Common myeloid progenitor, CD34-positive (primary cell): ENCODE results near the gene LTBP1.

Experiments
- CTCF ChIA-PET: fragments of 350-600 bp; sonication (Branson Sonifier 250); formaldehyde crosslinking; loops from one replicate; lab custom pipeline; 2021; ENCODE audit warnings: antibody characterized with exemption; lab: Charles Lee
- POLR2A ChIA-PET: fragments of 350-600 bp; sonication (Branson Sonifier 250); formaldehyde crosslinking; loops from one replicate; lab custom pipeline; 2021; ENCODE audit warnings: antibody characterized with exemption; lab: Charles Lee
- DNase-seq, 3 donors: peaks; one replicate each; pipeline versions ENCODE4 v3.0.0 to v3.0.0-alpha.2; 2013
- H3K27ac ChIP-seq, 2 experiments: 1 replicate in 1 of 2; 2 replicates in 1 of 2; pipeline ENCODE4 v1.7.0; 2013; ENCODE audit warnings: inconsistent platforms in 2 of 2, low read length in 2 of 2, mild to moderate bottlenecking in 2 of 2, low read depth in 1 of 2, moderate library complexity in 1 of 2; ENCODE audit not compliant: severe bottlenecking in 2 of 2, insufficient read depth in 1 of 2, poor library complexity in 1 of 2
- H3K27me3 ChIP-seq, 5 experiments: replicated peaks in 2 of 5; 1 replicate in 3 of 5; 2 replicates in 2 of 5; pipeline versions ENCODE4 v1.6.1 to v1.7.0; 2013; ENCODE audit warnings: low read length in 4 of 5, mild to moderate bottlenecking in 2 of 5, moderate library complexity in 2 of 5, inconsistent platforms in 1 of 5; ENCODE audit not compliant: insufficient read depth in 5 of 5, control insufficient read depth in 4 of 5
- H3K36me3 ChIP-seq, 4 experiments: 1 replicate in 2 of 4; 2 replicates in 2 of 4; pipeline versions ENCODE4 v1.6.1 to v1.7.0; 2013; ENCODE audit warnings: low read length in 3 of 4, control low read depth in 1 of 4, mild to moderate bottlenecking in 1 of 4; ENCODE audit not compliant: control insufficient read depth in 4 of 4, insufficient read depth in 4 of 4
- H3K4me1 ChIP-seq, 4 experiments: 1 replicate in 3 of 4; 2 replicates in 1 of 4; pipeline versions ENCODE4 v1.6.1 to v1.7.1; 2013; ENCODE audit warnings: low read length in 3 of 4, mild to moderate bottlenecking in 3 of 4, control low read depth in 1 of 4, inconsistent platforms in 1 of 4, moderate library complexity in 1 of 4; ENCODE audit not compliant: control insufficient read depth in 4 of 4, insufficient read depth in 4 of 4; ENCODE audit errors: control extremely low read depth in 1 of 4
- H3K4me3 ChIP-seq, 7 experiments: 1 replicate in 4 of 7; 2 replicates in 3 of 7; pipeline versions ENCODE4 v1.5.1 to v1.7.0; 2013; ENCODE audit warnings: mild to moderate bottlenecking in 7 of 7, low read length in 6 of 7, moderate library complexity in 6 of 7, inconsistent platforms in 2 of 7, low read depth in 2 of 7, control low read depth in 1 of 7; ENCODE audit not compliant: insufficient read depth in 4 of 7, control insufficient read depth in 1 of 7; ENCODE audit errors: extremely low read depth in 1 of 7
- H3K9me3 ChIP-seq, 5 experiments: 1 replicate in 4 of 5; 2 replicates in 1 of 5; pipeline versions ENCODE4 v1.6.1 to v1.7.1; 2013; ENCODE audit warnings: low read length in 4 of 5, mild to moderate bottlenecking in 2 of 5, inconsistent platforms in 1 of 5, low read depth in 1 of 5, moderate library complexity in 1 of 5; ENCODE audit not compliant: control insufficient read depth in 4 of 5, insufficient read depth in 2 of 5; ENCODE audit errors: control extremely low read depth in 1 of 5
- WGBS: methylation state at CpG from one replicate; pipeline ENCODE4 v1.1.5; 2013; ENCODE audit not compliant: insufficient coverage; 5-methylcytosine and 5-hydroxymethylcytosine counted together

LTBP1 gene

DNA sequence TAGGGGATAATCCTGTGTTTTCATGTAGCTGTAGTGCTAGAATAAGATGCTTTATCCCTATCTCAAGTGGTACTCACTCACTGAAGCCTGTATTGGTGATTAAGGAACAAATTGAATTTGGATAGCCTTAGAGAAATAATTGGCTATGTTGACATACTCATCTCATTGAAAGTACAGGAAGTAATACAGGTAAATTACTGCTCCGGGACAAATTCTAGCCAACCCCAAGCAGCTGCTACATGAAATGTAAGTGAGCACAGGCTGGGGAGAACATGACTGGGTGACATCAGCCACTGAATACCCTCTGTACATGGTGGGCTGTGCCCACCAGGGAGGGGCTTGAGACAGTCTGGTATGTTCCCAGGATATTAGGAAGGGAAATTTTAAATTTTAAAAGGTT lies 341.3 kb downstream of the LTBP1 start:
- no peaks in the 10 kb centered on the region for H3K27me3 ChIP-seq
- H3K36me3 ChIP-seq = no peaks in the 10 kb centered on the region
- no peak for DNase-seq
- H3K4me1 ChIP-seq = no peaks in the 10 kb centered on the region
- no peak overlapping the region for H3K27ac ChIP-seq
- ChIA-PET POLR2A (no interaction called here), CTCF (no interaction called here)
- no peaks in the 10 kb centered on the region for H3K9me3 ChIP-seq
- 100% methylated on average over 1 of the region's 1 CpG for WGBS
- H3K4me3 ChIP-seq = no peak overlapping the region

DNA sequence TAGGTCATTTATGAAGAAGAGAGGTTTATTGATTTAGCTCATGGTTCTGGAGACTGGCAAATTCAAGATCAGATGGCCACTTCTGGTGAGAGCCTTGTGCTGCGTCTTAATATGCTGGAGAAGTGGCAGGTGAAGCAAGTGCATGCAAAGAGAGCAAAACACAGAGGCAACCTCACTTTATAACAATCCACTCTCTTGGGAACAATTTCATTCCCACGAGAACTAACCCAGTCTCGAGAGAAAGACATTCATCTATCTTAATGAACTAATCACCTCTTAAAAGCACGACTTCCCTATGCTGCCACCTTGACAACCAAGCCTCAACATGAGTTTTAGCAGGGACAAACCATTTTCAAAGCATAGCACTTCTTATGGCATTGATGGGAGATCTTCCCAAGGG lies 343.2 kb downstream of the LTBP1 start:
- CTCF ChIA-PET = no interaction called here
- H3K27me3 ChIP-seq = no peaks in the 10 kb centered on the region
- H3K9me3 ChIP-seq = no peaks in the 10 kb centered on the region
- H3K27ac ChIP-seq = no peak overlapping the region
- no peak overlapping the region for H3K4me3 ChIP-seq
- 100% methylated on average over 4 of the region's 4 CpGs for WGBS
- H3K36me3 ChIP-seq = no peaks in the 10 kb centered on the region
- H3K4me1 ChIP-seq = no peaks in the 10 kb centered on the region
- no peak for DNase-seq
- POLR2A ChIA-PET = no interaction called here

DNA sequence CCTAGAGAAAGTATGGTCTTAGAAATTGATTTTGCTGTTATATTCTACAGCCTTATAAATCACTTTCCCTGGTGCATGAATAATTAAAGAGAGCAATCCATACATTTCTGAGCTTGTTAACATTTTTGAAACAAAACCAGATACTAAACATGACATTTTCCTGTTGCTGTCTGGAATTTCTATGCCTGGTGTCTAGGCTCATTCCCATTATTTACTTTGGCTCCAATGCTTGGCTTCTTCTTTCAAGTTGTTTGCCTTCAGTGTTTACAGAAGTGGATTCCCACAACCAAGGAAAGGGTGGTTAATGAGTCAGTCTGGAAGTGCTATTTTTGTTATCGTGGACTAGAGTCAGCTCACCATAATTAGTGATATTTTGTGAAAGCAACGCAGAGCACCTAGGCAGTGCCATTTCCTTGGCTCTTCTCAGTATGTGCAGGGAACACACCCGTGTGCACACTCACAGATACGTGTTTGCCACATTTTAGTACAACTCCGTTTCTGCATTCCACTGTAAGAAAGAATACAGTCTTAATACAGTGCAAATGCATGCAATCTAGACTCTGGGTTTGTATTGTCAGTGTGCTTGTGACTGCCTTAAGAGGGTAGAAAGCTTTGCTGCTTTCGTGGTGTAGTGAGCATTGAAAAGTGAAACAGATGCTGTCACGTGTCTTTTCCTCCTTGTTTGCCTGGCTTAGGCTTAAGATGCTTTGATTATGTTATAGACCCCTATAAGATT lies 344.7 kb downstream of the LTBP1 start:
- H3K27ac ChIP-seq = no peak overlapping the region
- no peaks in the 10 kb centered on the region for H3K27me3 ChIP-seq
- CTCF ChIA-PET = no interaction called here
- no peak for DNase-seq
- H3K9me3 ChIP-seq = no peaks in the 10 kb centered on the region
- no peaks in the 10 kb centered on the region for H3K36me3 ChIP-seq
- WGBS = 95% methylated on average over 7 of the region's 7 CpGs
- POLR2A ChIA-PET = no interaction called here
- no peaks in the 10 kb centered on the region for H3K4me1 ChIP-seq
- no peak overlapping the region for H3K4me3 ChIP-seq

DNA sequence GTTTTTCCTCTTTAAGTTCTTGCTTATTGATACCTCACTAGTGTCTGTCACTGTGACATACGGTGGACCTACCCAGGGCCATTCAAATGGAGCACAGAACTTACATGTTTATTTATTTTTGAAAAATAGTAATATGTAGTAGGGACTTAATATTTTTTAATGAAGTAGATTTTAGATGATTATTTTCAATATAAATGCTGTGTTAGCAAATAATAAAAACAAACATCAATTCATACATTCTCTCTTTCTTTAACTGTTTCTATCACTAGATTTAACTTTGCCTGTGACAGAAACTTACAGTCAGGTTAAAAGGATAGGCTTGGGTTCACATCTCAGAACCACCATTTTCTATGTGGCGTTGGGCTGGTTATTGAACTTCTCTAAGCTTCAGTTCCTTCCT lies 345.3 kb downstream of the LTBP1 start:
- Histone ChIP-seq H3K27ac (no peak overlapping the region), H3K4me3 (no peak overlapping the region), H3K4me1 (no peaks in the 10 kb centered on the region), H3K9me3 (no peaks in the 10 kb centered on the region), H3K27me3 (no peaks in the 10 kb centered on the region), H3K36me3 (no peaks in the 10 kb centered on the region)
- no peak for DNase-seq
- POLR2A ChIA-PET = no interaction called here
- WGBS = no CpG with 5 or more reads among the region's 2 CpGs
- CTCF ChIA-PET = no interaction called here

DNA sequence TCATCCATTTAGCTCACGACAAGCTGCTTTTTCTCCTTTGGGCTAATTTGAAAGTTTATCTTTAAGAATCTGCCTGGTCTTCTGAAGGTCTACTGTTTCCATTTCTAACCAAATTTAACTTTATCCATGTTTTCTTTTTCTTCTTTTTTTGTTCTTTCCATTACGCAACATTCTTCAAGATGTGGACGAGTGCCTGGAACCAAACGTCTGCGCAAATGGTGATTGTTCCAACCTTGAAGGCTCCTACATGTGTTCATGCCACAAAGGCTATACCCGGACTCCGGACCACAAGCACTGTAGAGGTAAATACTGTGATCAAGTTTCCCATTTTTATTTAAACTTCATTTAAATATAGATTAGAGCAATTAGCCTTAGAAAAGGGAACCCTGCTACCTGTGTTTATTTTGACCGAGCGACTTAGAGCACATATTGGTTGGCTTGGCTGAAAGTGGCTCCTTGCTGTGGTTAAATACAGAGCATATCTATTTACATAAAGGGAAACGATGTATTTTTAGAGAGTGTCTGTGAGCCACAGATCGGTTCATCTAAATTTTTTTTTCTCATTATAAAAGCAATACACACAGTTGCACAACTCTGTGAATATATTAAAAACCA lies 346.3 kb downstream of the LTBP1 start:
- Histone ChIP-seq H3K4me3 (no peak overlapping the region), H3K27ac (no peak overlapping the region), H3K36me3 (no peaks in the 10 kb centered on the region), H3K9me3 (no peaks in the 10 kb centered on the region), H3K4me1 (no peaks in the 10 kb centered on the region), H3K27me3 (no peaks in the 10 kb centered on the region)
- WGBS = 92% methylated on average over 5 of the region's 11 CpGs
- ChIA-PET POLR2A (no interaction called here), CTCF (no interaction called here)
- DNase-seq = no peak

DNA sequence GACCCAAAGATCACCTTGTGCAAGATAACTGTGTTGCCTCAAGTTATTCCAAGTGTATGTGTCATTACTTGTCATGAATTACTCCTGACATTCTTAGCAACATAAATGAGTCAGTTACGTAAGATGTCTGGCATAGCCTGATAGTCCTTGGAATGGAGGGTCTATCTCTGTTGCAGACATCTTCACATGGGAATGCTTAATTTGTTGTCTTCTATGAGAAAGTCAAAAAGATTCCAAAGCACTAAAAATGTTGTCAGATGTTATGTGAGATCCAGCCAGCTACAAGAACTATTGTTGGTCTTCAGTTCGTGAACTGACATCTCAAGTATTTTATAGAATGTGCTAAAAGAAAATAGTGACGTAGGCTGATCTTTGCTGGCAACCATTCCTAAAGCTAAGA lies 351.5 kb downstream of the LTBP1 start:
- ChIA-PET CTCF (interaction anchor here (1.4 kb wide), 1 partner anchor 74 kb away, joined by 3 read pairs; no protein-coding TSS in a partner anchor), POLR2A (no interaction called here)
- Histone ChIP-seq H3K36me3 (no peaks in the 10 kb centered on the region), H3K27me3 (no peaks in the 10 kb centered on the region), H3K4me1 (no peaks in the 10 kb centered on the region), H3K9me3 (no peaks in the 10 kb centered on the region), H3K27ac (no peak overlapping the region), H3K4me3 (no peak overlapping the region)
- no peak for DNase-seq
- 100% methylated on average over 1 of the region's 3 CpGs for WGBS

DNA sequence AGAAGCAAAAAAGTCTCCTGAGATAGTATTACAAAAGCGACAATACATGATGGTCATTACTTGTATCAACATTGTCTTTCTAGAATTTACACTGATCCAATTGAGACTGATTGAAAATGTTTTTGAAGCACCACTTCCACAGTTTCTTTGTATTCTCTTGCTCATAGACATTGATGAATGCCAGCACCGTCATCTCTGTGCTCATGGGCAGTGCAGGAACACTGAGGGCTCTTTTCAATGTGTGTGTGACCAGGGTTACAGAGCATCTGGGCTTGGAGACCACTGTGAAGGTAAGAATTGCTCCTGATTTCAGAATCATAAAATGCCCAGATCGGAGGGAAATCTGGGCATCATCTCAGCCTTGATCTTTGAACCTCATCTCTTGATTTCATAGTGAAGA lies 354.6 kb downstream of the LTBP1 start:
- H3K4me1 ChIP-seq = no peaks in the 10 kb centered on the region

More for the DNA sequence above, 354.6 kb downstream of the LTBP1 start:
- CTCF ChIA-PET = no interaction called here
- DNase-seq = no peak
- no peak overlapping the region for H3K27ac ChIP-seq
- 94% methylated on average over 2 of the region's 3 CpGs for WGBS
- POLR2A ChIA-PET = interaction anchor here (0.6 kb wide), 1 partner anchor 99 kb away, joined by 3 read pairs; no protein-coding TSS in a partner anchor
- no peaks in the 10 kb centered on the region for H3K27me3 ChIP-seq
- H3K36me3 ChIP-seq = no peaks in the 10 kb centered on the region
- no peaks in the 10 kb centered on the region for H3K9me3 ChIP-seq
- no peak overlapping the region for H3K4me3 ChIP-seq
